CD4-positive, alpha-beta T cell (primary cell): ENCODE data around the gene GCDH. TPM values are rescaled to one million over a fixed set of nuclear protein-coding genes. Genes with fewer than 3 reads are reported as not detected.
A peak's percentile ranks its signal among the peaks of the same experiment; 100 is the strongest.
"Not testable (repeated sequence)": the region's sequence is repeated elsewhere in the genome, so short reads cannot be mapped to it uniquely, and the experiment has no call there.

Source experiments
- ATAC-seq: fragments of 200-7000 bp; cut with Tn5 transposase; one replicate; pipeline ENCODE4 v1.10.0; 2022; ENCODE audit warnings: mild to moderate bottlenecking; ENCODE audit not compliant: poor library complexity
- CTCF ChIA-PET: fragments of 350-600 bp; sonication (Branson Sonifier 250); formaldehyde crosslinking; loops from one replicate; lab custom pipeline; 2021; ENCODE audit warnings: antibody characterized with exemption, inconsistent platforms; lab: Charles Lee
- POLR2A ChIA-PET: fragments of 350-600 bp; sonication (Branson Sonifier 250); formaldehyde crosslinking; loops from one replicate; lab custom pipeline; 2021; ENCODE audit warnings: antibody characterized with exemption, inconsistent platforms; lab: Charles Lee
- DNase-seq, 14 experiments: peaks; one replicate each; pipeline ENCODE4 v3.0.0-alpha.2; 2013 to 2020; ENCODE audit warnings: mixed read lengths in 2 of 14
- H3K27ac ChIP-seq, 2 donors: one replicate each; pipeline versions ENCODE4 v1.5.1 to v1.7.0; 2013; ENCODE audit warnings: low read length in 2 of 2, low read depth in 1 of 2, mild to moderate bottlenecking in 1 of 2
- H3K27me3 ChIP-seq, 2 experiments: 1 replicate in 1 of 2; 2 replicates in 1 of 2; pipeline versions ENCODE4 v1.6.1 to v1.7.0; 2013; ENCODE audit warnings: low read length in 2 of 2, control low read depth in 1 of 2, mild to moderate bottlenecking in 1 of 2, moderate library complexity in 1 of 2; ENCODE audit not compliant: insufficient read depth in 2 of 2, control insufficient read depth in 1 of 2
- H3K36me3 ChIP-seq: one replicate; pipeline ENCODE4 v1.6.1; 2013; ENCODE audit warnings: low read length, control low read depth; ENCODE audit not compliant: insufficient read depth
- H3K4me1 ChIP-seq: one replicate; pipeline ENCODE4 v1.6.1; 2013; ENCODE audit warnings: low read length, control low read depth; ENCODE audit not compliant: insufficient read depth
- H3K4me3 ChIP-seq: one replicate; pipeline ENCODE4 v1.5.1; 2013; ENCODE audit warnings: mild to moderate bottlenecking, low read length, moderate library complexity
- H3K9me3 ChIP-seq, 2 experiments: 1 replicate in 1 of 2; 2 replicates in 1 of 2; pipeline versions ENCODE4 v1.6.1 to v1.7.0; 2013; ENCODE audit warnings: low read length in 2 of 2, mild to moderate bottlenecking in 2 of 2, control low read depth in 1 of 2, moderate library complexity in 1 of 2; ENCODE audit not compliant: control insufficient read depth in 1 of 2, insufficient read depth in 1 of 2
- H3K27ac Mint-ChIP-seq: one replicate; pipeline ENCODE4 v1.8.0; 2020; ENCODE audit warnings: mixed read lengths
- H3K27me3 Mint-ChIP-seq: one replicate; pipeline ENCODE4 v1.8.0; 2021; ENCODE audit warnings: mixed read lengths
- H3K36me3 Mint-ChIP-seq: one replicate; pipeline ENCODE4 v1.8.0; 2021; ENCODE audit warnings: low read depth, mixed read lengths
- H3K4me1 Mint-ChIP-seq: one replicate; pipeline ENCODE4 v1.8.0; 2021; ENCODE audit warnings: low read depth, mixed read lengths
- H3K4me3 Mint-ChIP-seq: one replicate; pipeline ENCODE4 v1.8.0; 2020; ENCODE audit warnings: mild to moderate bottlenecking, mixed read lengths
- H3K9me3 Mint-ChIP-seq: one replicate; pipeline ENCODE4 v1.8.0; 2020; ENCODE audit warnings: mixed read lengths
- intact Hi-C, 2 experiments: fragments of 100-400 bp; cut with DNase I in 1 of 2; cut with micrococcal nuclease in 1 of 2; formaldehyde crosslinking; loops; one replicate each; pipeline versions ENCODE4 v1.15.1 to v1.9.0; 2023 to 2025; cut with DNase I, micrococcal nuclease
- total RNA-seq, 174 experiments: library from RNA in 2 of 174; stranded (reverse) in 2 of 174; gene quantifications; one replicate each; pipeline ENCODE4 v1.2.3 and lab custom pipeline; 2021 to 2026
- TF ChIP-seq, protein P1 (sequence below): fragments of 200-600 bp; IDR thresholded peaks from one replicate; pipeline ENCODE4 v1.8.0; 2022; ENCODE audit warnings: antibody characterized with exemption, mild to moderate bottlenecking

GCDH gene
- total RNA-seq, 2 experiments from 2014 or later, result 39.2 to 42.1 TPM

DNA sequence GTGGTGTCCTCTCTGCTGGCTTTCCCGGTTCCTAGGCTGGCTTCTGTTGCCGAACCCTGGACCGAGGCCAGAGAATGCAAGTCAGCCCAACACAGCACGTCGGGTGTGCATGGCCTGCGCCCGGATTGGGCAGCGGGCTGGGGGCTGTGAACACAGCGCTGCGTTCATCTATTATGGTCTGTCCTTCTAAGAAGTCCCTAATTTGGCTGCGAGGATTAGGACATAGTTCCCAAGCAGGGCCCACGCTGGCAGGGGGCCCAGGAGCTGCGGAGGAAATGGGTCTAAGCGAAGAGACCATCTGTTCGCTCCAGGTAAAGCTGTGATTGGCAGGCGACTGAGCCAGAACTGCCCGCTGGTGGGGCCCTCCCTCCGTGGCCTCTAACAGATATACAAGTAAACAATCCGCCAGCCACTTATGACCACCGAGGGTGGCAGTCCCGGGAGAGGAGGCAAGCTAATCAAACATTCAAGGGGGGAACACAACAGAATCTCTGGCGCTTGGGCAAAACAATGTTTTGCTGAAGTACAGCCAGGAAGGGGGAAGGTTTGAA, 22.1 kb downstream of the GCDH start:
- Mint-ChIP-seq H3K36me3 (no peaks in the 10 kb centered on the region), H3K4me1 (peaks cover 27% of the 10 kb centered on the region), H3K27ac (peak overlapping the region; percentile 91), H3K9me3 (no peaks in the 10 kb centered on the region), H3K4me3 (no peak overlapping the region), H3K27me3 (no peaks in the 10 kb centered on the region)
- H3K27me3 ChIP-seq, result no peaks in the 10 kb centered on the region
- TF ChIP-seq, protein P1, sequence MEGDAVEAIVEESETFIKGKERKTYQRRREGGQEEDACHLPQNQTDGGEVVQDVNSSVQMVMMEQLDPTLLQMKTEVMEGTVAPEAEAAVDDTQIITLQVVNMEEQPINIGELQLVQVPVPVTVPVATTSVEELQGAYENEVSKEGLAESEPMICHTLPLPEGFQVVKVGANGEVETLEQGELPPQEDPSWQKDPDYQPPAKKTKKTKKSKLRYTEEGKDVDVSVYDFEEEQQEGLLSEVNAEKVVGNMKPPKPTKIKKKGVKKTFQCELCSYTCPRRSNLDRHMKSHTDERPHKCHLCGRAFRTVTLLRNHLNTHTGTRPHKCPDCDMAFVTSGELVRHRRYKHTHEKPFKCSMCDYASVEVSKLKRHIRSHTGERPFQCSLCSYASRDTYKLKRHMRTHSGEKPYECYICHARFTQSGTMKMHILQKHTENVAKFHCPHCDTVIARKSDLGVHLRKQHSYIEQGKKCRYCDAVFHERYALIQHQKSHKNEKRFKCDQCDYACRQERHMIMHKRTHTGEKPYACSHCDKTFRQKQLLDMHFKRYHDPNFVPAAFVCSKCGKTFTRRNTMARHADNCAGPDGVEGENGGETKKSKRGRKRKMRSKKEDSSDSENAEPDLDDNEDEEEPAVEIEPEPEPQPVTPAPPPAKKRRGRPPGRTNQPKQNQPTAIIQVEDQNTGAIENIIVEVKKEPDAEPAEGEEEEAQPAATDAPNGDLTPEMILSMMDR, result no peak
- H3K4me3 ChIP-seq, result no peak overlapping the region
- no peak overlapping the region for H3K27ac ChIP-seq
- ATAC-seq (no peak), DNase-seq (no peak)
- intact Hi-C loops, result loop anchor here in 1 of 2 experiments (2.0 kb wide), 1 partner anchor 20 kb away; no protein-coding TSS in a partner anchor
- H3K9me3 ChIP-seq, result no peaks in the 10 kb centered on the region
- ChIA-PET POLR2A (interaction anchor here (0.6 to 4.8 kb wide), 7 partner anchors 9 to 1076 kb away, joined by 3 to 47 read pairs (median 12); partner anchors contain the start of genes CALR, FARSA and GCDH), CTCF (interaction anchor here (1.7 kb wide), 1 partner anchor 52 kb away, joined by 5 read pairs; no protein-coding TSS in a partner anchor)
- no peaks in the 10 kb centered on the region for H3K36me3 ChIP-seq
- peaks cover 23% of the 10 kb centered on the region for H3K4me1 ChIP-seq

DNA sequence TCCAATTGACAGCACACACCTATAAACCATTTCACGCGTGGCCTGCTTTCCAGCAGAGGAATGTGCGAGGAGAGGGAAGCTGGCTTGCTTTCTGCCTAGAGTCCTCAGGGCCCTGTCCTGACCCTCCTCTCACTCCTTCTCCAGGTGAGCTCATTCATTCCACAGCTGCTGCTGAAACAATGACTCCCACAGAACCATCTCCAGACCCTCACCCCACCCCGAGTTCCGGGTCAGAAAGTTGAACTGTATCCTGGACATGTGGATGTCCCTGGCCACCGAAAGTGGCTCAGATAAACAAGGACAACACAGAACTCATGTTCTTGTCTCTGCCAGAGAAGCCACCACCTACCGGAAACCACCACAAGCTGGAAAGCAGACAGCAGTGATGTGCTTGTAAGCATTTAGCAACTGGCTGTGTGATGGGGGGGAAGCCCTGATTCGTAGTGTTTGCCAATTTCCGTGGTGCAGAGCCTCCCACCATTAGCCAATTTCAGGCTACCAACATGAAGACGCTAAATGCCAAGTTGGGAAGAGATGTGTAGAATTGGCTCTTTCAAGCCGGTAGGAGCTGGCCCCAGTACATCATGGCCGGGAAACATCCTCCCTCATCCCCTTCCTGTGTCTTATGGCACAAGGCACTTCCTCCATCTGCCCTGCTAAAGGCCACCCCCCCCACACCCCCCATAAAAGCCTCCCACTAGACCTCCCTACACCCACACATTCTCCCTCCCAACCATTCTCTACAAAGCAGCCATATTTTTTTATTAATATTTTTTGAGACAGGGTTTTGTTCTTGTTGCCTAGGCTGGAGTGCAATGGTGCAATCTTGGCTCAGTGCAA, 23.1 kb downstream of the GCDH start:
- H3K27me3 Mint-ChIP-seq, result no peaks in the 10 kb centered on the region
- no peaks in the 10 kb centered on the region for H3K36me3 ChIP-seq
- H3K9me3 ChIP-seq, result no peaks in the 10 kb centered on the region
- ATAC-seq (peak; percentile 93), DNase-seq (peak; percentile 41 to 80 (median 60))
- peak overlapping the region; percentile 91 for H3K27ac Mint-ChIP-seq
- H3K27ac ChIP-seq, result peak overlapping the region; percentile 28 to 55
- H3K27me3 ChIP-seq, result no peaks in the 10 kb centered on the region
- no peaks in the 10 kb centered on the region for H3K9me3 Mint-ChIP-seq
- H3K4me1 Mint-ChIP-seq, result peaks cover 31% of the 10 kb centered on the region
- ChIA-PET CTCF (interaction anchor here (0.9 to 1.7 kb wide), 3 partner anchors 23 to 51 kb away, joined by 4 to 5 read pairs (median 4); partner anchors contain the start of gene GCDH), POLR2A (interaction anchor here (0.6 to 4.8 kb wide), 8 partner anchors 10 to 1075 kb away, joined by 3 to 47 read pairs (median 10); partner anchors contain the start of genes CALR, FARSA and GCDH)
- peaks cover 33% of the 10 kb centered on the region for H3K4me1 ChIP-seq
- H3K4me3 ChIP-seq, result peak overlapping the region; percentile 24
- TF ChIP-seq, protein P1, result no peak
- peaks cover 2% of the 10 kb centered on the region for H3K36me3 Mint-ChIP-seq
- H3K4me3 Mint-ChIP-seq, result peak overlapping the region; percentile 72
- intact Hi-C loops, result loop anchor here (1.0 to 2.0 kb wide), 2 partner anchors 21 to 24 kb away; no protein-coding TSS in a partner anchor

DNA sequence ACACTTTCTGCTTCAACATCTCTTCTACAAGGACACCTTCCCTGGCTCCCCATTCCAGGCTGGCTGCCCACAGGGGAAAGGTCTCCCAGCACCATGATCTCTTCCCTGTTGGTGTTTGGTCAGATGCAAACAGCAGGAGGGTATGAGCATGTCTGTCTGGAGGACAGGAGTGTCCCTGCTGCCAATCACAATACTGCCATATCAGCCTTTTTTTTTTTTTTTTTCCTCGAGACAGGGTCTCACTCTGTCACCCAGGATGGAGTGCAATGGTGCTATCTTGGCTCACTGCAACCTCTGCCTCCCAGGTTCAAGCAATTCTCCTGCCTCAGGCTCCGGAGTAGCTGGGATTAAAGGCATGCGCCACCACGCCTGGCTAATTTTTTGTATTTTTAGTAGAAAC, 24.9 kb downstream of the GCDH start:
- ChIA-PET CTCF (interaction anchor here (1.4 kb wide), 1 partner anchor 50 kb away, joined by 3 read pairs; no protein-coding TSS in a partner anchor), POLR2A (interaction anchor here (4.0 to 4.8 kb wide), 2 partner anchors 23 to 25 kb away, joined by 24 to 47 read pairs; partner anchors contain the start of genes CALR and GCDH)
- H3K4me1 ChIP-seq, result peaks cover 40% of the 10 kb centered on the region
- H3K36me3 ChIP-seq, H3K9me3 Mint-ChIP-seq, H3K27me3 ChIP-seq, H3K4me3 ChIP-seq, H3K27ac ChIP-seq, H3K4me3 Mint-ChIP-seq, H3K27me3 Mint-ChIP-seq, H3K36me3 Mint-ChIP-seq, H3K9me3 ChIP-seq, DNase-seq, ATAC-seq, intact Hi-C loops: not testable (repeated sequence)
- Mint-ChIP-seq H3K4me1 (peaks cover 34% of the 10 kb centered on the region), H3K27ac (peak overlapping the region; percentile 91)
